Activated T-cell treated with anti-CD3 and anti-CD28 coated beads, Interleukin-2, amount 50 U/mL, for 1 hour (primary cell): Measurements from ENCODE around the gene MDC1.
"Not testable (repeated sequence)": the region's sequence is repeated elsewhere in the genome, so short reads cannot be mapped to it uniquely, and the experiment has no call there.

Experiments
- DNase-seq: peaks from one replicate; pipeline ENCODE4 v3.0.0-alpha.2; 2020

Gene MDC1, protein sequence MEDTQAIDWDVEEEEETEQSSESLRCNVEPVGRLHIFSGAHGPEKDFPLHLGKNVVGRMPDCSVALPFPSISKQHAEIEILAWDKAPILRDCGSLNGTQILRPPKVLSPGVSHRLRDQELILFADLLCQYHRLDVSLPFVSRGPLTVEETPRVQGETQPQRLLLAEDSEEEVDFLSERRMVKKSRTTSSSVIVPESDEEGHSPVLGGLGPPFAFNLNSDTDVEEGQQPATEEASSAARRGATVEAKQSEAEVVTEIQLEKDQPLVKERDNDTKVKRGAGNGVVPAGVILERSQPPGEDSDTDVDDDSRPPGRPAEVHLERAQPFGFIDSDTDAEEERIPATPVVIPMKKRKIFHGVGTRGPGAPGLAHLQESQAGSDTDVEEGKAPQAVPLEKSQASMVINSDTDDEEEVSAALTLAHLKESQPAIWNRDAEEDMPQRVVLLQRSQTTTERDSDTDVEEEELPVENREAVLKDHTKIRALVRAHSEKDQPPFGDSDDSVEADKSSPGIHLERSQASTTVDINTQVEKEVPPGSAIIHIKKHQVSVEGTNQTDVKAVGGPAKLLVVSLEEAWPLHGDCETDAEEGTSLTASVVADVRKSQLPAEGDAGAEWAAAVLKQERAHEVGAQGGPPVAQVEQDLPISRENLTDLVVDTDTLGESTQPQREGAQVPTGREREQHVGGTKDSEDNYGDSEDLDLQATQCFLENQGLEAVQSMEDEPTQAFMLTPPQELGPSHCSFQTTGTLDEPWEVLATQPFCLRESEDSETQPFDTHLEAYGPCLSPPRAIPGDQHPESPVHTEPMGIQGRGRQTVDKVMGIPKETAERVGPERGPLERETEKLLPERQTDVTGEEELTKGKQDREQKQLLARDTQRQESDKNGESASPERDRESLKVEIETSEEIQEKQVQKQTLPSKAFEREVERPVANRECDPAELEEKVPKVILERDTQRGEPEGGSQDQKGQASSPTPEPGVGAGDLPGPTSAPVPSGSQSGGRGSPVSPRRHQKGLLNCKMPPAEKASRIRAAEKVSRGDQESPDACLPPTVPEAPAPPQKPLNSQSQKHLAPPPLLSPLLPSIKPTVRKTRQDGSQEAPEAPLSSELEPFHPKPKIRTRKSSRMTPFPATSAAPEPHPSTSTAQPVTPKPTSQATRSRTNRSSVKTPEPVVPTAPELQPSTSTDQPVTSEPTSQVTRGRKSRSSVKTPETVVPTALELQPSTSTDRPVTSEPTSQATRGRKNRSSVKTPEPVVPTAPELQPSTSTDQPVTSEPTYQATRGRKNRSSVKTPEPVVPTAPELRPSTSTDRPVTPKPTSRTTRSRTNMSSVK (N-terminal part only)

DNA sequence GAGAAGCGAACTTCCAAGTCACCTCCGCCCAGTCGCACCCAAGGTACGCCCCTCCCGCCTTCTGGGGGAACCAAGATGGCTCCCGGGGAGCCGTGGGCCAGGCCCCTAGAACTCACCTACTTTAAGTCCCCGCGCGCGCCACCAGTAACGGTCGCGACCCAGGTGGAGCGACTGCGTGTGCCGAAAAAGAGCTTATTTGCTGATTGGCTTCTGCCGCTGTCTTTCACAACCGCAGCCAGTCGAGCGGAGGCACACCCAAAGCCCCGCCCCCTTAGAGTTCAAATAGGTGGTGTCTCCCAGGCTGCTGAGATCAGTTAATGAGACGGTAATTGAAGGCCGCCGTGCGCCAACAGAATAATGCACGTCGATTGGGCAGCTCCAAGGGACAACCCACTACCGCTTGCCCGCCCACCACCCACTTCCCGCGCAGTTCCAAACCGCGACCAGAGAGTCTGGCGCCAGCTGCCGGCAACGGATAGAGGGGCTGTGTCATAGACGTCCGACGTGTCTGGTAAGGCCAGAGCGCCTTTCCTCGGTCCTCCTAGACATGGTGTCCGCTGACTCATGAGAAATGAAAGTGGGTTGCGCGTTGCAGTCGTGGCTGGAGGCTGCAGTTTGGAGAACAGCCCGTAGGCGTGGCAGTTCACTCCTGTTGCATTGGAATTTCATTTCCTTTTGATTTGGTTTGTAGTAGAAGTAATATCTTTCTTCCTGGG lies at the start of gene MDC1:
Gene MDC1 (minus strand): TSS at position 153 of the 716 bp plus-strand sequence. CDS start 2,106 bp downstream, outside the sequence.
- peak; percentile 96 for DNase-seq

- DNase-seq = no peak
Observed at GRCh38 chr6:30766461-30767157, 49.5 kb upstream of the MDC1 start.

- not testable (repeated sequence) for DNase-seq
Observed at GRCh38 chr6:30765495-30765894, 48.4 kb upstream of the MDC1 start.

GRCh38 chr6:30764490-30765043 lies 47.5 kb upstream of the MDC1 start:
- not testable (repeated sequence) for DNase-seq

GRCh38 chr6:30763618-30764489 lies 46.8 kb upstream of the MDC1 start:
- no peak for DNase-seq

DNA sequence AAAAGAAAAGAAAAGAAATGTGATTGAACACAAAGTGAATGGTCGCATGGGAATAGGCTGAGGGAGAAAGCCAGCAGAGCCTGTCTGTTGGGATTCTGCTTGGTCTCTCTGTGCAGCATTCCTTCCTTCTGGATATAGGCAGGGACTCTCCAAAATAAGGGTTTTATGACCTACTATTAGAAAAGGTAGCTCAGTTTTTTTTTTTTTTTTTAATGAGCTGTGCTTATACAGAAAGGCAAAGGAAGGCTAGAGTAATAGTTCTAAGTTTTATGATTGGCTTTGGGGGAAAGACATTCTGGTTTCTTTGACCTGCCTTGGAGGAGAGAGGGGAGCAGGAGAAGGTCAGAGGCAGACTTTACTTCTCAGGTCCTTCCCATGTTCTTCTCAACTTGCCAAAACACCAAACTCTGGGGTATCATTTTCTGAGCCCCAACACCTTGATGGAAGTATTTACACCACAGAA lies 46.1 kb upstream of the MDC1 start:
- DNase-seq = no peak

- DNase-seq = no peak
Observed at GRCh38 chr6:30761791-30762429, 44.8 kb upstream of the MDC1 start.

- DNase-seq = no peak
Observed at GRCh38 chr6:30760549-30760948, 43.5 kb upstream of the MDC1 start.

GRCh38 chr6:30759575-30760239 lies 42.6 kb upstream of the MDC1 start:
- no peak for DNase-seq

DNA sequence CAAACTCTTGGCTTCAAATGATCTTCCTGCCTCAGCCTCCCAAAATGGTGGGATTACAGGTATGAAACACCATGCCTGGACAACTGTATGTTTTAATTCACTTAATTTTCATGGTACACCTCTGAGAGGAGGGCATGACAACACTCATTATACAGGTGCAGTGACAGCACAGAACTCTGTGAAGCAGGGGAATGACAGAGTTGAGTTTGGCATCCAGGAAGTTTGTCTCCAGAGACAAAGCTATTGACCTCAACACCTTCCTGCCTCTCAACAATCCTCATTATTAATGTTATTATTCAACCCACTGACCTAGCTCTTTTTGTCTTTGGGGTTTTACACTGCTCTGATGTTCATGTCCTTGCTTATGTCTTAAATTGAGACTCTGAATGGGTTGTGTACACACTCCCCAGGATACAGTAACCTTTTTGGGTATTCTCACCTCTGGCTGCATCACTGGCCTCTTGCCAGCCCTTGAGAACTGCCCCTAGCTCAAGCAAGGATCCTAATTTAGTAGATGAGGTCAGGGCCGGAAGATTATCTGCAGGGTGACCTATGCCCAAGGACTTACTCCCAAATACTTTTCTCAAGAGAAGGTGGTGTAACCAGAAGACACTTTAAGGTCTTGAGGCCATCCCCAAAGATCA lies 40.3 kb upstream of the MDC1 start:
- DNase-seq = no peak

- not testable (repeated sequence) for DNase-seq
Observed at GRCh38 chr6:30756405-30757003, 39.4 kb upstream of the MDC1 start.

DNA sequence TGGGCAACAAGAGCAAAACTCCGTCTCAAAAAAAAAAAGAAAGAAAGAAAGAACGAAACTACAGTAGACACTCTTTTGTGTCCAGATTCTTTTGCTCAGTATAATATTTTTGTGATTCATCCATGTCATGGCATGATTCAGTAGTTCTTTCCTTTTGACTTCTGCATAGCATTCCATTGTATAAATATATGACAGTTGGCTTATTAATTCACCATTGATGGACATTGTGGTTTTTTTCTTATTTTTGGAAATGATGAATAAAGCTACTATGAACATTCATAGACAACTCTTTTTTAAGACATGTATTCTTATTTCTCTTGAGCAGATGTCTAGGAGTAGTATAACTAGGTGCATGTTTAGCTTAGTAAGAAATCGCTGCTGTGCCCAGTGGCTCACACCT lies 37.5 kb upstream of the MDC1 start:
- DNase-seq = no peak

- no peak for DNase-seq
Observed at GRCh38 chr6:30752157-30752927, 35.3 kb upstream of the MDC1 start.

DNA sequence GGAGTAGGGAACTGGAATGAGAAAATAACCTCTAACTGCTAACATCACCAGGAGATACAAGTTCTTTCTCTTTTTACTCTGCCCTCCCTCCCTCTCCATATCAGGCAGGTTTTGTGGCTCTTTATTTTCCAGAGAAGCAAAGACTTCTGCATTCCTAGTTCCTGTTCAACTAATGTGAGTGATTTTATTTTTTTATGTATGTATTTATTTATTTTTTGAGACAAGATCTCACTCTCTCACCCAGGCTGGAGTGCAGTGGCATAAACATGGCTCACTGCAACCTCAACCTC lies 33.2 kb upstream of the MDC1 start:
- no peak for DNase-seq

DNA sequence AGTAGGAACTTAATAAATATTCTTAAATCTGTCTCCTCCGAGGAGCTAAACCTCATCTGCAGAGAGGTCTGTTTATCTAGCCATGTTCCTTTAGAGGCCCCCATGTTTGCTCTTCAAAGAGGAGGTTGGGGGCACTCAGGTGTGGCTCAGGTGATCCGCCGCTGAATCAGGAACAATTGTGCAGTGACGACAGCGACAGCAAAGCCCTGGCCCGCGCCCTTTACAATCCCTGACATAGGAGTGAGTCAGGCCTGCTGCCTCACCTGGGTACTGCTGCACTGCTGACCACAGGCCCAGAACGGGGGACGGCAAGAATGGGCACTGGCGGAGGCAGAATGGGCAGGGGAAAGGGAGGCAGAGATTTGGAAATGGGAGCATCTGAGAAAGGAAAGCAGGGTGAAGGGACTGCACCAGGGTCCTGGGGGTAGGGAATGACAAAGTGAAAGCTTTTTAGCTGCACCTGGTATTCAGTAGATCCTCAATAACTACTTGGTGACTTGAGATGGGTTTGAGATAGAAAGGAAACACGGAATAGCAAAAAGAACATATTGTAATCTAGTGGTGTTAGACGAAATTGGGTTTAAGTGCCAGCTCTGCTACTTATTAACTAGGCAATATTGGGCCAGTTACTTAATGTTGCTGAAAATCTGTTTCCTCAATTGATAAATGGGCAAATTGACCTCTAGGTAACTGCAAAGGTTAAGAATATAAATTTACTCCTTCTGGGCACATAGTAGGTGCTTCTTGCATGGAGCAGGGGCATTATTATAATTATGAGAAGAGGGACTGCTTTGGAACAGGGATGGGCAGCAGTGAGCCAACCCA lies 32.7 kb upstream of the MDC1 start:
- no peak for DNase-seq

DNA sequence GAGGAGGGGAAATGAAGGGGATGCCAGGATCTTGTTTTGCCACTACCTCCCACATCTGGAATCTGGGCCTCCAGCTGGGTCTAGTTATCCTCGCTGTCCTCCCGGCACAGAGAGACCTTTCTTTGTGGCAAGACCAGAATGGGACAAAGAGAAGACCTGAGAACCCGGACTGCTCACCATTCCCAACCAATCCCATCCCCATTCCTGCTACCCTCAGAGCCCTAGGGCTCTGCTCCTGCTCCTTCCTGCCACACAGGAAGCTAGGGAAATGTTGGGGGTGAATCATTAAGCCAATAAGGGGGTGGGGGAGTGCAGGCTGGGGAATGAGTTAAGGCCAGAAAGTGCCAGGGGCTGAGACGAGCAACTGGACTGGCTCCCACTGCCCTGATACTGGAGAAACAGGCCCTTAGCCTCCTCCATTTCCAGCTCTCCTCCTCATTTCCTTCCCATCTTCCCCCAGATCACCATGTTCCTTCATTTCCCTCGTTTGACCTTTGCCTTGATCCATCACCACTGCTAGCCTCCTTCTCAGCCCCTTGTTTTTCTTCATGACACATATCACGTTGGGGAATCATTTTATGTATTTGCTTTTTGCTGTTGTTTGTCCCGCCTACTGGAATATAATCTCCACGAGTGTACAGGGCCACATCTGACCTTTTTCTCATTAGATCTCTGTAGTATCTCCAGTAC lies 31.9 kb upstream of the MDC1 start:
- DNase-seq = no peak
